Nephron progenitor cell (in vitro differentiated cells): ENCODE results near the gene MRGPRF.

ENCODE experiments used
- DNase-seq: peaks from one replicate; pipeline ENCODE4 v3.0.0; 2021
- H3K27ac Mint-ChIP-seq: 2 replicates; pipeline ENCODE4 v1.8.0; 2021; ENCODE audit warnings: mild to moderate bottlenecking, moderate library complexity, mixed read lengths
- H3K27me3 Mint-ChIP-seq: 2 replicates; pipeline ENCODE4 v1.8.0; 2021; ENCODE audit warnings: mild to moderate bottlenecking, low read depth, mixed read lengths; ENCODE audit not compliant: poor library complexity
- H3K36me3 Mint-ChIP-seq: 2 replicates; pipeline ENCODE4 v1.8.0; 2021; ENCODE audit warnings: low read depth, mixed read lengths
- H3K4me1 Mint-ChIP-seq: 2 replicates; pipeline ENCODE4 v1.8.0; 2021; ENCODE audit warnings: mixed read lengths
- H3K4me3 Mint-ChIP-seq: 2 replicates; pipeline ENCODE4 v1.8.0; 2021; ENCODE audit warnings: mild to moderate bottlenecking, moderate library complexity, mixed read lengths
- H3K9me3 Mint-ChIP-seq: 2 replicates; pipeline ENCODE4 v1.8.0; 2021; ENCODE audit warnings: mild to moderate bottlenecking, moderate library complexity, mixed read lengths
- TF ChIP-seq, protein P1 (sequence below): fragments of 200-600 bp; sonication (generic); IDR thresholded peaks from 2 replicates; pipeline ENCODE4 v1.5.0; 2021; ENCODE audit warnings: antibody characterized with exemption

Gene MRGPRF

DNA sequence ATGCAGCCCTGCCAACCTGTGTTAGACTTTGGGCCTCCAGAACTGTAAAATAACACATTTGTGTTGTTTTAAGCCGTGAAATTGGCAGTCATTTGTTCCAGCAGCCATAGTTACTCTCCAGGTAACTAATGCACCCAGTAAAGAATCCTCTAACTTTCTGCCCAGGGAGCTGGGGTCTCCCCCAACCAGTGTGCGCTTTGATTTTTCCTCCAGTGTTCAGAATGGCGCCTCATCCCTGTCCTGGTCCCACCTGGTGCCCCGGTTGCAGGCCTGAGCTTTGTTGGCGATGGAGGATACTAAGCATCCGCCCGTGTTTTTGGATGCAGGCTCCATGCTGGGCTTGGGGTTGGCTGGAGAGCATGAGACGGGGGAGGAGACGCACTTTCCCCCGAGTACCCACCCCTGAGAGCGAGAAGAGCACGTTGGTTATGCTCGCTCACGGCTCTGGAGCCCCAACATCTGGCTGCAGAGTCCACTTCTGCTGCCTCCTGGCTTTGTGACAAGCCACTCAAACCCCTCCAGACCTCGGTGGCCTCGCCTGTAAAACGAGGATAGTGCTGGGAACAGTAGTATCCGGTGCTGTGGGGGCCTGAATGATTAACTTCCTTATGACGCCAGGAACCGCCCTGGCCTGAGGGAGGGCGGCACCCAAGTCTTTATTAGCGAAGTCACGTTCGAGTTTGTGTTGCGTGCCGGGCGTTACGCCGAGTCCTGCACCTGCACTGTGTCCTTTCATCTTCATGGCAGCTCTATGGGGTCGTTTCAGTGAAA is 58.0 kb downstream of the MRGPRF start:
- Mint-ChIP-seq H3K9me3 (no peaks in the 10 kb centered on the region), H3K27ac (peak overlapping the region; percentile 52), H3K27me3 (peaks cover 12% of the 10 kb centered on the region), H3K4me3 (no peak overlapping the region), H3K4me1 (peaks cover 31% of the 10 kb centered on the region), H3K36me3 (no peaks in the 10 kb centered on the region)
- peak; percentile 24 for DNase-seq
- TF ChIP-seq, protein P1, sequence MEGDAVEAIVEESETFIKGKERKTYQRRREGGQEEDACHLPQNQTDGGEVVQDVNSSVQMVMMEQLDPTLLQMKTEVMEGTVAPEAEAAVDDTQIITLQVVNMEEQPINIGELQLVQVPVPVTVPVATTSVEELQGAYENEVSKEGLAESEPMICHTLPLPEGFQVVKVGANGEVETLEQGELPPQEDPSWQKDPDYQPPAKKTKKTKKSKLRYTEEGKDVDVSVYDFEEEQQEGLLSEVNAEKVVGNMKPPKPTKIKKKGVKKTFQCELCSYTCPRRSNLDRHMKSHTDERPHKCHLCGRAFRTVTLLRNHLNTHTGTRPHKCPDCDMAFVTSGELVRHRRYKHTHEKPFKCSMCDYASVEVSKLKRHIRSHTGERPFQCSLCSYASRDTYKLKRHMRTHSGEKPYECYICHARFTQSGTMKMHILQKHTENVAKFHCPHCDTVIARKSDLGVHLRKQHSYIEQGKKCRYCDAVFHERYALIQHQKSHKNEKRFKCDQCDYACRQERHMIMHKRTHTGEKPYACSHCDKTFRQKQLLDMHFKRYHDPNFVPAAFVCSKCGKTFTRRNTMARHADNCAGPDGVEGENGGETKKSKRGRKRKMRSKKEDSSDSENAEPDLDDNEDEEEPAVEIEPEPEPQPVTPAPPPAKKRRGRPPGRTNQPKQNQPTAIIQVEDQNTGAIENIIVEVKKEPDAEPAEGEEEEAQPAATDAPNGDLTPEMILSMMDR: no peak
